Mononuclear cell (primary cell): ENCODE measurements around the gene ATF7. TPM values are rescaled to one million over a fixed set of nuclear protein-coding genes. Genes with fewer than 3 reads are reported as not detected.
A peak's percentile ranks its signal among the peaks of the same experiment; 100 is the strongest.

Source experiments
- H3K27me3 ChIP-seq: 2 replicates; pipeline ENCODE4 v1.6.0; 2011; ENCODE audit warnings: low read length, control low read depth; ENCODE audit not compliant: insufficient read depth
- H3K4me1 ChIP-seq: 2 replicates; pipeline ENCODE4 v1.5.1; 2011; ENCODE audit warnings: mild to moderate bottlenecking, low read length, control low read depth; ENCODE audit not compliant: insufficient read depth
- H3K4me3 ChIP-seq: 2 replicates; pipeline ENCODE4 v1.5.1; 2011; ENCODE audit warnings: mild to moderate bottlenecking, low read length, moderate library complexity
- H3K9me3 ChIP-seq: 2 replicates; pipeline ENCODE4 v1.5.1; 2011; ENCODE audit warnings: low read depth, mild to moderate bottlenecking, control low read depth, low read length
- total RNA-seq: library from RNA; depleted of rRNA; stranded (reverse); fragments of >200 nt; gene quantifications from one replicate; pipeline ENCODE4 v1.2.3, GENCODE V29; 2012

ATF7 gene
- total RNA-seq, 1 donor: 8.0 TPM

- peak overlapping the region; percentile 60 for H3K4me3 ChIP-seq
- H3K27me3 ChIP-seq: no peaks in the 10 kb centered on the region
- no peaks in the 10 kb centered on the region for H3K9me3 ChIP-seq
- peaks cover 36% of the 10 kb centered on the region for H3K4me1 ChIP-seq
These were observed 124.5 kb downstream of the ATF7 start for GRCh38 chr12:53501615-53502181.

- Histone ChIP-seq H3K27me3 (no peaks in the 10 kb centered on the region), H3K4me3 (peak within 1 kb of the TSS; percentile 60), H3K9me3 (no peaks in the 10 kb centered on the region), H3K4me1 (peaks cover 41% of the 10 kb centered on the region)
These were observed 125.2 kb downstream of the ATF7 start, which contains the start of gene TARBP2 for GRCh38 chr12:53500776-53501614. TSS of gene TARBP2 (plus strand) at chr12:53501283. CDS start at chr12:53501409, 126 bp downstream.

GRCh38 chr12:53500142-53500775 is 125.9 kb downstream of the ATF7 start:
- H3K9me3 ChIP-seq: no peaks in the 10 kb centered on the region
- H3K4me3 ChIP-seq: peak overlapping the region; percentile 60
- no peaks in the 10 kb centered on the region for H3K27me3 ChIP-seq
- H3K4me1 ChIP-seq: peaks cover 43% of the 10 kb centered on the region

GRCh38 chr12:53499266-53500141 is 126.7 kb downstream of the ATF7 start, which contains the start of gene MAP3K12:
TSS of gene MAP3K12 (minus strand) at chr12:53499458. CDS start at chr12:53487391, 12,067 bp downstream.
- Histone ChIP-seq H3K4me3 (peak within 1 kb of the TSS; percentile 60), H3K27me3 (no peaks in the 10 kb centered on the region), H3K9me3 (no peaks in the 10 kb centered on the region), H3K4me1 (peaks cover 43% of the 10 kb centered on the region)

GRCh38 chr12:53498235-53498630 is 127.9 kb downstream of the ATF7 start:
- Histone ChIP-seq H3K27me3 (no peaks in the 10 kb centered on the region), H3K4me3 (no peak overlapping the region), H3K9me3 (no peaks in the 10 kb centered on the region), H3K4me1 (peaks cover 55% of the 10 kb centered on the region)

- H3K9me3 ChIP-seq: no peaks in the 10 kb centered on the region
- no peak overlapping the region for H3K4me3 ChIP-seq
- H3K27me3 ChIP-seq: no peaks in the 10 kb centered on the region
- peaks cover 53% of the 10 kb centered on the region for H3K4me1 ChIP-seq
These were observed 128.7 kb downstream of the ATF7 start for GRCh38 chr12:53497461-53497860.

GRCh38 chr12:53496752-53497032 is 129.5 kb downstream of the ATF7 start:
- H3K27me3 ChIP-seq: no peaks in the 10 kb centered on the region
- H3K9me3 ChIP-seq: no peaks in the 10 kb centered on the region
- peaks cover 50% of the 10 kb centered on the region for H3K4me1 ChIP-seq
- no peak overlapping the region for H3K4me3 ChIP-seq

- no peaks in the 10 kb centered on the region for H3K27me3 ChIP-seq
- H3K9me3 ChIP-seq: no peaks in the 10 kb centered on the region
- peaks cover 46% of the 10 kb centered on the region for H3K4me1 ChIP-seq
- H3K4me3 ChIP-seq: no peak overlapping the region
These were observed 130.1 kb downstream of the ATF7 start for GRCh38 chr12:53495903-53496751.

GRCh38 chr12:53493610-53494391 is 132.4 kb downstream of the ATF7 start:
- Histone ChIP-seq H3K4me3 (peak overlapping the region; percentile 37), H3K27me3 (no peaks in the 10 kb centered on the region), H3K9me3 (no peaks in the 10 kb centered on the region)

GRCh38 chr12:53492830-53493609 is 133.2 kb downstream of the ATF7 start:
- Histone ChIP-seq H3K4me1 (peaks cover 28% of the 10 kb centered on the region), H3K27me3 (no peaks in the 10 kb centered on the region), H3K9me3 (no peaks in the 10 kb centered on the region), H3K4me3 (peak overlapping the region; percentile 37)

More at GRCh38 chr12:53493610-53494391, 132.4 kb downstream of the ATF7 start:
- peaks cover 35% of the 10 kb centered on the region for H3K4me1 ChIP-seq

- Histone ChIP-seq H3K4me1 (peaks cover 28% of the 10 kb centered on the region), H3K27me3 (no peaks in the 10 kb centered on the region), H3K9me3 (no peaks in the 10 kb centered on the region), H3K4me3 (no peak overlapping the region)
These were observed 134.0 kb downstream of the ATF7 start for GRCh38 chr12:53492188-53492587.

- peaks cover 17% of the 10 kb centered on the region for H3K4me1 ChIP-seq
- no peak overlapping the region for H3K4me3 ChIP-seq
- no peaks in the 10 kb centered on the region for H3K27me3 ChIP-seq
- no peaks in the 10 kb centered on the region for H3K9me3 ChIP-seq
These were observed 136.8 kb downstream of the ATF7 start for GRCh38 chr12:53489242-53489864.
